CD4-positive, alpha-beta T cell treated with Interleukin-15 for 1 hour (primary cell): ENCODE data around the gene CDC73.
"Not testable (repeated sequence)": the region's sequence is repeated elsewhere in the genome, so short reads cannot be mapped to it uniquely, and the experiment has no call there.

Experiments used
- DNase-seq: peaks from one replicate; pipeline ENCODE4 v3.0.0-alpha.2; 2020

The CDC73 gene

DNA sequence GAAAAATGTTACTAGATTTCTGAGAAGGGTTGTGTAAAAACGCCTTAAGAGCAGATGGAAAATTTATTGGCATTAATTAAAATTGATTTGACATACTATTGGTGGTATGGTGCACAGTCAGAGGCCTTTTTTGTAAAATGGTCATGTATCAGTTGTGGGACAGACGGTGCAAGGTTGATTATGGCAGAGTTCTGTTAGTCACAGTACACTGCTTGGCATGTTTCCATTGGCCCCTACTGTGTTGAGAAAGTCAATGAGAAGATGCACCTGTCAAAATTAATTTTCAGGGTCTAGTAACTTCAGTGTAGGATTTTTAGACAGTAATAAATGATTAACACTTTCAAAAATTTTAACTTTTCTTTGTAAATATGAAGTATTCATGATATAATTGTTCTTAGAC, 60.2 kb downstream of the CDC73 start:
- no peak for DNase-seq

DNA sequence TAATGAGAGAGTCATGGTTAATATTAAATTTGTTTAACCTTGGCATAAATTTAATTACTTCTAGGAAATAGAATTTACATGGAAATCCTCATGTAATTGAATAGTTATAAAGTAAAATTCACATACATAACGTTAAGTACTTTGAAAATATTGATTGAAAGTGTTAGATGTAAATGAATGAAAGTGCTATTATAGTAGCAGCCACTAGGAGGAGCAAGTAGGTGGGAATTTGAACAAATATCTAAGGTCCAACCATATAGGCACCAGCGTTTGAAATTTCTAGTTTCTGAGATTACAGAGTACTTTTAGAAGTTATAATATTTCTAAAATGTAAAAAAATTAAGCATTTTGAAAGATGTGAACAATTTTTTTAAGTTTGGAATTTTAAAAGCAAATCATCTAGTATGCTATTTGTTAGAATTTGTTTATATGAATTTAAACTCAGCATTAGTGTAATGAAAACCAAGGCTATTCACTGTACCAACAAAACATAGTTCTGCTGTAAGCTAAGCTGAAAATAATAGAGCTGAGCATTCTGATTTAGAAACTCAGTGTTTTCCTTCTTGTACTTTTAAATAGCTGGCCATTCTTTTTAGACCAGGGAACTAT, 61.3 kb downstream of the CDC73 start:
- DNase-seq = no peak

DNA sequence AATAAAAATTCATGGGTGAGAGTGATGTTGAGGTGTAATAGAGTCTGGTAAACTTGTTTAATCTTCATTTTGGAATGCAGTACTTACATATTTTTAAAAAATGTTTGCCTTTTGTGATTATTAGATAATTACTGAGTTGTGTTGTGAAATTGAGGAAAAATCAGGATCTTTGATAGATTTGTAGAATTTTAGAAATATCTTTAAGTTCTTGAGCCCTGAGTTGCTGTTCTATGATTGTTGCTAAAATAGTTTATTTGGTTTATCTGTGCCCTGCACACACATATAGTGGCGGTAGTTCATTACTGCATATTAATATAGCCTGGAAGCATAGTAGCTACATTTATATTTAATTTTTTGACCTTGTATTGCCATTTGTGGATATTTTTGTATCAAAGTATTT, 62.9 kb downstream of the CDC73 start:
- no peak for DNase-seq

DNA sequence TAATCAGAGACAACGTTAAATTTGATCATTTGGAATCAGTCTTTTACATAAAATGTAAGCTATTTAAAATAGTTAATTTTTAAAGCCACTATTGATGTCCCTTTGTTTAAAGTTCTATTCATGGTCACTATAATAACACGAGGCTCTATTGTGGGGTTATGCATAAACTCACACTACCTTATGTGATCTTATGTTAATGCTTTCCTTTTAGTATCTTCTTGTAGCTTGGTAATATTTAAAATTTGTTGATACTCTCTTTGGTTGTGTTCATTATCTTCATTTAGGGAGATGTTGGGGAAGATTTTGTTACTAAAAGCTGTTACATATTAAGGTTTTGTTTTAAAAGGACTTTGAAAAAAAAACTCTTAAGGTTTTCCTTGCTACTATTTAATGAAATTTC, 63.4 kb downstream of the CDC73 start:
- no peak for DNase-seq

DNA sequence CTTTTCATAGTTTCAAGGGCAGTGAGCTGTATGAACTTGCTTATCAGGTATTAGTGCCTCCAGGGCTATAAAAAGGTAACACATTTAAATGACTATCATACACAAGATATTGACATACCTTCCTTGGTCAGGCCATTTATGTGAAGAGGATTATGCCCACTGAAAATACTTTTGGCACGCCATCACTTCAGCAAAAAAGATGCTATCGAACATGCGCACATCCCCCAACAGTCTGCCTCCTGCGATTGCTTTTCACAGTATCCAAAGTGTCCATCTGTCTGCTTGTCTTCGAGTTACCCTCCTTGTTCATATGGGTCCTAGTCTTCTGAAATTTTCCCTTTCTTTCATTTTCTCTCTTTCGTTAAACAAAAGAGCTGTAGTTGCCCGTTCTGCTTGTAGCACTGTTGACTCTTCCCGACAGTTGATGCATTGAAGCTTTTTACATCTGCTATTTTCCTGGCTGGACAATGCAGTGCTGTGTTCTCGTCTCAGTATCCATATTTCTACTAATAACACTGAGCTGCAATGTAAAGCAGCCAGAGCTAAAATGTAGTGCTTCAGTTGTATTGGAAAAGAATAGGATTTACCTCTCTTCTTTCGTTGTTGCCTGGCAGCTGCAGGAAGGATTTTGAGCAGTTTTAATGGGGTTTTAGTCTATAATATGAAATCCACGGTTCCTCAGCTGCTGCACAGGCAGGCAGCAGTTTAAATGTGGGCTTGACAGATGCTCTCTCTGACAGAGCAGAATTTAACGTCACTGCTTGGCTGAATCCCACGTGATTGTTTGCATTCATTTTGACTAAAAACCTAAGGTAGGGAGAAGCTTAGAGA, 64.3 kb downstream of the CDC73 start, which contains the start of gene B3GALT2:
Gene B3GALT2 (minus strand): TSS at position 713 of the 831 bp plus-strand sequence. CDS start 5,051 bp downstream, outside the sequence.
- no peak for DNase-seq

DNA sequence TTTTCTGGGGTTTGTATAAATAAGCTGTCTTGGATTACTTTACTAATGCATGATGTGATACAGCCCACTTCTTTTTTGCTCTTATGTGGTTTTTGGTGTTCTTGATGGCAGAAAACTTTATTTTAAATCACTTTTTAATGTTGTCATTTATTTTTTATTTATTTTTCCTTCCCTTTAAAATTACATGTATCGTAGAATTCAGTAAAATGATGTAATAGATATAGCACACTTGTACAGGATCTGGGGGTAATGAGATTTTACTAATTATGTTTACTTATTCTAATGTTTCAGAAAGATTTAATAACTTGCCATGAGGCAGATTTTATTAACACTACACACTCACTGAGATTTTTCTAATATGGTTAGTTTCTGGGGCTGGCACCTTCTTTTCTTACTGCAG, 65.3 kb downstream of the CDC73 start:
- no peak for DNase-seq

DNA sequence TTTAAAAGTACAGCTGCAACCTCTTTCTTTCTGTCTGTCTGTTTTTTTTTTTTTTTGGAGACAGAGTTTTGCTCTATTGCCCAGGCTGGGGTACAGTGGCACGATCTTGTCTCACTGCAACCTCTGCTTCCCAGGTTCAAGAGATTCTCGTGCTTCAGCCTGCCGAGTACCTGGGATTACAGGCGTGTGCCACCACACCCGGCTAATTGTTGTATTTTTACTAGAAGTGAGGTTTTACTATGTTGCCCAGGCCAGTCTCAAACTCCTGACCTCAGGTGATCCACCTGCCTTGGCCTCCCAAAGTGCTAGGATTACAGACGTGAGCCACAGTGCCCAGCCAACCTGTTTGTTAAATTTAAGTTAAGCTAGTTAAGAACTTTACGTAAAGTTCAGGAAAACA, 67.1 kb downstream of the CDC73 start:
- not testable (repeated sequence) for DNase-seq

DNA sequence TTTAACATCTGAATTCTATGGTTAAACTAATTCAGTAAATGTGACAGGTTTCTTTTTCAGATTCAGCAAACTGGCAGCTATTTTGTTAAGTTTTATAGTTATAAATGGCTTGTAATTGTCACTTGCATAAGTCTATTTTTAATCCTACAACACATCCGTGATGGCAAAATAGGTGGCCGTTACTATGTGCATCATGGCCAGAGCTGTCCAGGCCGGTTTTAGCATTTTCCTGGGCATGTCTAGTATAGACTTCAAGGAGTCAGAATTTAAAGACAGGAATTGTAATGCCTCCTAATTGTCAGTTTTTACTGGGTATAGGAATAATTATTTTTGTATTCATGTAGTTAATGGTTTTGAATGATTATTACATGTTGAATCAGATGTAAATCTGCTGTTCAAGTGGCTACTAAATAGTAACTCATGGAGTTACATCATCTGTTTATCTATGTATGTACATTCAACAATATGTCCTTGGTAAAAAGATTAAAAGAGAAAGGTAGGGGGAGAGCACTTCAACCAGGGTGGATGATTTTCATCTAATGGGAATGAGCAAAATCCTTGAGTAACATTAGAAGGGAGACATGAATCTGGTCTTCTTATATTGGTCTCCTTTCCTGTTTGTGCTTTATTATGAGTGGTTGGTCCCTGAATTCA, 67.7 kb downstream of the CDC73 start:
- no peak for DNase-seq

DNA sequence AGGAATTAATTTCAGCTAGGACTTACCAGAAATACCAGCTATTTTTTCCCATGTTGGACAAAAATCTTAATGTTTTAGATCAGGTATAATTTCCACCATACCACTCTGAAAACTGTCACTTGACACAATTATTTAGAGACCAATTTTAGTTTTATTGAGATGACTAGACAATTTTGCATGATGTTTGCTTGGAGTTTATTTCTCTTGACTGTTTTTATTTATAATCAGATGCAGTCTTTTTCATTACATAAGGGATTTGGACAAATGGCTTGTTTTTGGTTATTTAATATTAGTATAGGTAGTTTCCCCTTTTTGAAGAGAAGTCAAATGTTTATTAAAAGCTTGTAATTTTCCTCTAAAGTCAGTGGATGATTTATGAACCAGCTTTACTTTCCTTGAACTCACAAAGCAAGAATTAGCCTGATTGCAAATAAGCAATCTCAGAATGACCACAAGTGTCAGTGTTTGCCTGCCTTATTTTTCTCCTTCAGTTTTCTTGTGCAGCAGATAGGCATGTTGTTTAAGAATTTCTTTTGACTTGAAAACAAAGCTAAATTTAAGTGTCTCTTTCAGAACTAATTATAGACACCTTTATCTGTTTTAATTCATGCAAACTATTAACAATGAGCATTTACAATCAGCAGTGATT, 68.4 kb downstream of the CDC73 start:
- no peak for DNase-seq

DNA sequence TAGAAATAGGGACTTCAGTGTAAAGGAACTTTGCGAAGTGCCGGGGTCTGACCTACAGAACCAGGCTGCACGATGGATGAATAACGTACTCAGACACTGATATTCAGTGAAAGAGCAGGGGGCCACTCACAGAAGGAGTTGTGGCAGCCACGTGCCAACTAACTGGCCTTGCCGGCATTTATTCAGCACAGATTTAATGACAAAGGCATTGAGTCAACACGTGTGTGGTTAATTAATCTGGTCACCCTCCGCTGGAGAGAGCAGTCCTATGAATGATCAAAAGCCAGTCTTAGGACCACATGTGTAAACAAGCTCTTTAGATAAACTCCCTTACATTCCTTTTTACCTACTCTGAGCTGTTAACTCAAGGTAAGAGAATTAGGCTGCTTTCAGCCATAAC, 70.8 kb downstream of the CDC73 start:
- DNase-seq = no peak

DNA sequence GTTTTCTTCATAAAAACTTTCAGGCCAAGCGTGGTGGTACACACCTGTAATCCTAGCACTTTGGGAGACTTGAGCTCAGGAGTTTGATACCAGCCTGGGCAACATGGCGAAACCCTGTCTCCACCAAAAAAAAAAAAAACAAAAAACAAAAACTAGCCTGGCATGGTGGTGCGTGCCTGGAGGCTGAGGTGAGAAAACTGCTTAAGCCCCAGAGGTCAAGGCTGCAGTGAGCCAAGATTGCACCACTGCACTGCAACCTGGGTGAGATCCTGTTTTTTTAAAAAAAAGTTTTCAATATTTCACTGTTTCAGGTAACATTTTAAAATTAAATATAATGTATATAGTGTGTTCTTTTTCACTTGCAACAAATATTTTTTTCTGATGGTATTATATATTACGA, 78.1 kb downstream of the CDC73 start:
- DNase-seq = no peak

DNA sequence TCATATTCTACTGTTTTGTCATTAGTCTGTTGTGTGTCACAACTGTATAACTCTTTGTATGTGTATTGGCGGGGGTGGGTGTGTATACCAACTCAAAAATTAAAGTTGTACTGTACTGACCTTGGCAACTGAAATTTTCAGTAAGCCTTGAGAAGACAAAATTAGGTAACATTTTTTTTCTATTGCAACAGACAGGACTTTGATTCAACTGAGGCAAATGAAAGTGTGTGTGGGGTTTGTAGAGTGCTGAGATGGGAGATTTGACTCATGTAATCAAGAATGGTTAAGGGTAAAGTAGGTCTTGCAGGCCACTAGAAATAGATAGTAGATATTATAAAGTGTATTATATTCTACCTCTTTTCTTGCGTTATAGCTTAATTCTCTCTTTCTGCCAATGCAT, 79.2 kb downstream of the CDC73 start:
- no peak for DNase-seq

DNA sequence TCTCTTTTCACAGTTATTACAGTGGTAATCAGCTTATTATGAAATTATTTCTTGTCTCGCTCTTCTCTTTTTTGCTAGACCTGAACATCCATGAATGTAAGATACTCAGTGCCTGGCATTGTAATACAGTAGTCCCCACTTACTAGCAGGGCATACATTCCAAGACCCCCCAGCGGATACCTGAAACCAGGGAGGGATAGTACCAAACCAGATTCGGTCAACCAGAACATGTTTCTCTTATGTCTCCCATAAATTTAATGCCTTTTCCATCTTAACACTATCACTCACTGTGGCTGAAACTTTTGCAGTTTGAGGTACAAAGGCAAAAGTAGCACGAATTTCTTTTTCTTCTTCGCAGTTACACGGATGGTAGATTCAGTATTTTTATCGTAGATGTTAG, 89.2 kb downstream of the CDC73 start:
- DNase-seq = no peak

DNA sequence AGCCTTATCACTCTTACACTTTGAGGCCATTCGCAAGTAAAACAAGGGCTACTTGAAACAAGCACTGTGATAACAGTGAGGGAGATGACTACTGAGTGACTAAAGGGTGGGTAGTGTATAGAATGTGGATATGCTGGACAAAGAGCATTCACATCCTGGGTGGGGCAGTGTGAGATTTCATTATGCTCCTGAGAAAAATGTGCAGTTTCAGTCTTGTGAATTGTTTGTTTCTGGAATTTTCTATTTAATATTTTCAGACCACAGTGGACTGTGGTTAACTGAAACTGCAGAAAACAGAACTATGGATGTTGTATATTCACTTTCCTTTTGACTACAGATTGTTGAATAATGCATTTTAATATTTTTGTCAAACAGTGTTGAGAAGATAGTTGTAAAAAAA, 89.7 kb downstream of the CDC73 start:
- no peak for DNase-seq

DNA sequence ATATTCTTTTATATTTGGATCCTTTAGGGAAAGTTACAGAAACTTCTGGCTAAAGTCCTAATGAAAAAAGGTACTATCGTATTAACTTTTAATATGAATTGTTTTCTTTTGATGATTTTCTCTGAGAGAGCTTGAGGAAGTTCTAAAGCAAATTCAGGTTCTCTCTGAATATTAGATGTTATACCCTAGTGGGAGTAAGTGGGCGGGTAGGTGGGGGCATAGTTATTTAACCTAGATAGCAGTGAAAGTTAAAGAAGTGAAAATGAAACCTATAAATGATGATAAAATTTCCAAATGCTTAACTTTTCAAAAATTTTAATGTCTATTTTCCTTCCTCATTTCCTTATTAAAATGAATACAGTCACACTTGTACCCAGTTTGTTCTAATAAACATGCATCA, 90.8 kb downstream of the CDC73 start:
- DNase-seq = no peak

DNA sequence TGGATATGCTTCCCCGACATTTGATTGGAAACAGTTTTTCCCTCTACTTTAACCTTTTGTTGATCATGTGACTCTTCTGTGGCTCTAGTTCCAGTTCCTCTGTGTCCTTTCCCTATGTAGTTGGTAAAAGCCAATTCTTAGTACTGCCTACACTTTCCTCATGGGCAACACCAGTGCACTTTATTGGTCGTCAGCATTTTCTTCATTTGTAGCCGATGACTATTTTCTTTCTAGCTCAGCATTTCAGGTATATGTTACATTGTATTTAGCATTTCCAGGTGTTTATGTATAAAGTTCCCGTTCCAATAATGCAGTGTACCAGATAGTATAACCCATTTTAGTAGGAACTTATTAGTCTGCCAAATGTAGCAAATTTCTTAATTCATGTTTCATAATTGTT, 92.2 kb downstream of the CDC73 start:
- DNase-seq = no peak

DNA sequence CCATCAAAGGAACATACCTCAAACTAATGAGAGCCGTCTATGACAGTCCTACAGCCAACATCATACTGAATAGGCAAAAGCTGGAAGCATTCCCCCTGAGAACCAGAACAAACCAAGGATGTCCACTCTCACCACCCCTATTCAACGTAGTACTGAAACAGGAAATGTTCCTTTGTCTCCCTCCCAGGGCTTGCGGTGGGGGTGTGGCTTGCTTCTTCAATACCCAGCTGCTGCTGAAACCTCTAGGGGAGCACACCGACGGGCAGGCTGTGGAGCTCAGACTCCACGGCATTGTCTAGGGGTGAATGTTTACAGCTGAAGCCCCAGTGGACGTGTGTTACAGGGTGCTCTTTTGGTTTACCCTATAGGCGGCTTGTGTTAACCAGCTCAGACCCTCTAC, 95.1 kb downstream of the CDC73 start:
- DNase-seq = no peak

DNA sequence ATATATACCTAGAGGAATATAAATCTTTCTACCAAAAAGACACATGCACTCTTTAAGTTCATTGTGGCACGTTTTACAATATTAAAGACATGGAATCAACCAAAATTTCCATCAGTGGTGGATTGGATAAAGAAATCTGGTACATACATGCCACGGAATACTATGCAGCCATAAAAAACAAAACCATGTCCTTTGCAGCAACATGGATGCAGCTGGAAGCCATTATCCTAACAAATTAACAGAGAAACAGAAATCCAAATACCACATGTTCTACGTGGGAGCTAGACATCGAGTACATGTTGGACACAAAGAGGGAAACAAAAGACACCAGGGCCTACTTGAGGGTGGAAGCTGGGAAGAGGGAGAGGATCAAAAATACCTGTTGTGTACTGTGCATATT, 97.6 kb downstream of the CDC73 start:
- no peak for DNase-seq

DNA sequence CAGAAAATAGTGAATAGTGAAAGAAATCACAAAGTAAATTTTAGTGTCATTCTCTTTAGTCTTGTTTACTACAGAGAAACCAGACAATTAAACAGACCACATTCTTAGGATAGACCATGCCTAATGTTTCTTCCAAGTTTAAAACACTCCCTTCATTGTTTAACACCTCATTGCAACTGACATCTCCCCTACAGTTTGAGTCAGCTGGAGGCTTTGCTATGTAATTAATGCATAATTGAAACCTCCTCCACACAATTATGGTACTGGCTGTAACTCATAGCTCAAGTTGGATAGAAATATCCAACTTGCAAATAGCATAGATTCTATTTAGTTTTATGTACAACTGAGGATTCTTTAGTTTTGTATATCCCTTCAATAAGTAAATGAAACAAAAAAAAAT, 99.8 kb downstream of the CDC73 start:
- no peak for DNase-seq

DNA sequence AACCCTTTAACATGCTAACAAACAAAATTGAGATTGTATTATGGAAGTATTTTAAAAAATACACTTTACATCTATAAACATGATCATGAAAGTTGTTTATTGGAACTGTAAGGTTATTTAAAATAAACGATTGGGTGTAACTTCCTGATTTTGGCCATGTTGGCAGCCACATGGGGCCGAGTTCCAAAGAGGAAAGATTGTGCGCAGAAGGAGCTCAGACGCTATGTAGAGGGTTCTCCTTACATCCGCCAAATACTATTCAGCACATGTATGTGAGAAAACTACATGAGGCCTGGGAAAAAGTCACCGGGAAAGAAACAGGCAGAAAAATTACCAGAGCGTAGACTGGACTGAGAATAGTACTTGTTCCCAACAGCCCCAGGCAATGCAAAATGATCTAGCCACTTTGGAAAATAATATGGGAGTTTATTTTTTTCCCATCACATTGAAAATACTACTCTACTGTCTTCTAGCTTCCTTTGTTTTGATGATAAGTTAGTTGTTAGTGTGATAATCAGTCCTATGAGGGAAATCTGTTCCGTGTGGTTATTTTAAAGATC, 100.3 kb downstream of the CDC73 start:
- DNase-seq = no peak

DNA sequence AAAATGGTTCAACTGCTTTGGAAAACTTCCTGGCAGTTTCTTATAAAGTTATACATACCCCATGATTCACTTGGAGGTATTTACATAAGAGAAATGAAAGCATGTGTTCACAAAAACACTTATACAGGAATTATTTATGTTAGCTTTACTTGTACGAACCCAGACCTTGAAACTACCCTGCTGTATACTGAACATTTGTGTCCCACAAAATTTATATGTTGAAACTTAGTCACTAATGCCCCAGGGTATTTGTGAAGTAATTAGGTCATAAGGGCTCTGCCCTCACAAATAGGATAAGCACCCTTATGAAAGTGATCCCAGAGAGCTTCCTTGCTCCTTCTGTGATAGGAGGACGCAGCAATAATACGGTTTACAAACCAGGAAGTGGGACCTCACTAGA, 107.3 kb downstream of the CDC73 start:
- no peak for DNase-seq

DNA sequence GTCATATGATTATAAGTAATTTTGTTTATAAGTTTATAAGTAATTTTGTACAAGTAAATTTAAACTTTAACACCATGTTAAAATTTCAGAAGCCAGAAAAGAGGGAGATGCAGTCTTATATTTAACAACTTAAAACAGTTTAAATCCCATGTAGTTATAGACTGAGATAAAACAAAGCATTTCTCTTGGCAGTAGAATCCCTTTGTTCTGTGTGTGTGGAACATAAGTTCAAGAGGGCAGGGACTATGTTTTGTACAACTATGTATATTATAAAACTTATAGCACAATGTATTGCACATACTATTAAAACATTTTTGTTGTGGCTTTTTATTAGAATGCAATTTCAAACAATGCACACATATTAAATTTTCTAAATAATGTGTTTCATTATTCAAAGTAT, 109.3 kb downstream of the CDC73 start:
- DNase-seq = not testable (repeated sequence)

DNA sequence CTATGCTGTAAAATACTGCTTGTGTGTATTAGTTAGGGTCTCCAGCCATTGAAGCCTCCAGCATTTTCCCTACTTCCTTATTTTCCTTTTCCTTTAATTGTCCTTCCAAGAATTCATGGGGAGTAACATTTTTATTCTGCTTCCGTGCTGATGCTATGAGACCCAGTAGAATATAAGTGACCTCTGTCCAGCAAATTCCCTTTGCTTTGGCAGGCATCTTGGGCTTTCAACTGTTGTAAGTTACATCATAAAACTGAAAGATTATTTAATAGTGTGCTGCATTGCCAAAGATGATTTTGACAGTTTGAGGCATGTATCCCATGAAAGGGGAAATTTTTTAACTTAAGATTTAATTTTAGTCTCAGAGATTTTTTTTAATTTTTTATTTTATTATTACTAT, 112.7 kb downstream of the CDC73 start:
- DNase-seq = no peak
